PC-3 (cell line): ENCODE data around the gene TNIP3. TPM values are rescaled to one million over a fixed set of nuclear protein-coding genes. Genes with fewer than 3 reads are reported as not detected.
A peak's percentile ranks its signal among the peaks of the same experiment; 100 is the strongest.

Experiments
- ATAC-seq: fragments of 200-7000 bp; cut with Tn5 transposase; 2 replicates; pipeline ENCODE4 v1.9.1; 2020; ENCODE audit warnings: mild to moderate bottlenecking, moderate library complexity
- BruUV-seq: library from RNA; stranded (reverse); fragments of 400-500 nt; replicated peaks from 2 replicates; lab custom pipeline; 2021; lab: Mats Ljungman, UMichigan
- CTCF ChIA-PET: fragments of 300-600 bp; sonication (Branson Sonifier 250); formaldehyde crosslinking; loops from one replicate; lab custom pipeline; 2022; ENCODE audit warnings: antibody characterized with exemption; lab: Charles Lee
- POLR2A ChIA-PET: fragments of 300-600 bp; sonication (Branson Sonifier 250); formaldehyde crosslinking; loops from one replicate; lab custom pipeline; 2022; ENCODE audit warnings: antibody characterized with exemption; ENCODE audit not compliant: unreplicated experiment; lab: Charles Lee
- DNase-seq: peaks from one replicate; pipeline ENCODE4 v3.0.0-alpha.2; 2015
- H2AFZ ChIP-seq: fragments of 300-600 bp; sonication (generic); 2 replicates; pipeline ENCODE4 v1.6.0; 2016; ENCODE audit warnings: antibody characterized with exemption, low read length
- H3F3A ChIP-seq: fragments of 300-600 bp; sonication (generic); one replicate; pipeline ENCODE4 v1.6.0; 2017; ENCODE audit warnings: antibody characterized with exemption, low read length, control low read depth, mild to moderate bottlenecking; ENCODE audit not compliant: unreplicated experiment
- H3K27ac ChIP-seq: fragments of 300-600 bp; sonication (generic); 2 replicates; pipeline ENCODE4 v1.5.1; 2016; ENCODE audit warnings: mild to moderate bottlenecking, low read length
- H3K27me3 ChIP-seq: fragments of 300-600 bp; sonication (generic); 2 replicates; pipeline ENCODE4 v1.6.1; 2016; ENCODE audit warnings: low read length, mixed read lengths
- H3K36me3 ChIP-seq: fragments of 300-600 bp; sonication (generic); 2 replicates; pipeline ENCODE4 v1.6.1; 2016; ENCODE audit warnings: low read depth, mixed run types, low read length, mixed read lengths
- H3K4me1 ChIP-seq: fragments of 300-600 bp; sonication (generic); 2 replicates; pipeline ENCODE4 v1.5.1; 2016; ENCODE audit warnings: low read length; ENCODE audit not compliant: insufficient read depth
- H3K4me2 ChIP-seq: fragments of 300-600 bp; sonication (generic); 2 replicates; pipeline ENCODE4 v1.6.0; 2016; ENCODE audit warnings: low read length
- H3K4me3 ChIP-seq: fragments of 300-600 bp; sonication (generic); 2 replicates; pipeline ENCODE4 v1.5.1; 2016; ENCODE audit warnings: mild to moderate bottlenecking, low read length, mixed read lengths
- H3K79me2 ChIP-seq: fragments of 300-600 bp; sonication (generic); 2 replicates; pipeline ENCODE4 v1.6.1; 2017; ENCODE audit warnings: low read length, mixed read lengths
- H3K9ac ChIP-seq: fragments of 300-600 bp; sonication (generic); 2 replicates; pipeline ENCODE4 v1.6.0; 2016; ENCODE audit warnings: mild to moderate bottlenecking, low read length
- H3K9me2 ChIP-seq: fragments of 300-600 bp; sonication (generic); replicated peaks from 2 replicates; pipeline ENCODE4 v1.6.1; 2016; ENCODE audit warnings: mixed run types, low read length, mixed read lengths
- H3K9me3 ChIP-seq: fragments of 300-600 bp; sonication (generic); 2 replicates; pipeline ENCODE4 v1.6.1; 2016; ENCODE audit warnings: low read length, mixed read lengths
- H4K20me1 ChIP-seq: fragments of 300-600 bp; sonication (generic); 2 replicates; pipeline ENCODE4 v1.6.1; 2016; ENCODE audit warnings: low read length, mixed read lengths
- CTCF ChIP-seq: fragments of 300-600 bp; sonication (generic); conservative IDR thresholded peaks from 2 replicates; pipeline ENCODE4 v1.5.1; 2017; ENCODE audit warnings: antibody characterized with exemption, low read depth, mild to moderate bottlenecking, low read length
- EZH2 ChIP-seq: fragments of 300-600 bp; sonication (generic); IDR thresholded peaks from one replicate; pipeline ENCODE4 v1.6.1; 2017; ENCODE audit warnings: antibody characterized with exemption, mild to moderate bottlenecking, low read length; ENCODE audit not compliant: unreplicated experiment
- EZH2phosphoT487 ChIP-seq: fragments of 300-600 bp; sonication (generic); IDR thresholded peaks from 2 replicates; pipeline ENCODE4 v1.6.1; 2018; ENCODE audit warnings: mild to moderate bottlenecking, antibody characterized with exemption, low read length, borderline replicate concordance
- intact Hi-C: fragments of 100-400 bp; cut with micrococcal nuclease; formaldehyde crosslinking; loops from 2 replicates; pipeline ENCODE4 v1.9.0; 2023
- total RNA-seq: library from RNA; depleted of rRNA; stranded (reverse); fragments of >200 nt; gene quantifications from 2 replicates; pipeline ENCODE4 v1.2.3, GENCODE V29; 2014

TNIP3 gene
- total RNA-seq, 1 experiment from 2014 or later, result not detected

- Histone ChIP-seq H3K36me3 (no peaks in the 10 kb centered on the region), H3K9me2 (no peaks in the 10 kb centered on the region), H3K4me3 (peak overlapping the region; percentile 69), H3K79me2 (no peaks in the 10 kb centered on the region), H3K4me2 (peak overlapping the region; percentile 87), H3K27ac (no peak overlapping the region), H2AFZ (peak overlapping the region; percentile 86), H3K9ac (no peak overlapping the region), H3K9me3 (no peaks in the 10 kb centered on the region), H3F3A (no peaks in the 10 kb centered on the region), H3K4me1 (peaks cover 7% of the 10 kb centered on the region), H3K27me3 (no peaks in the 10 kb centered on the region), H4K20me1 (no peaks in the 10 kb centered on the region)
- TF ChIP-seq EZH2, result no peak
- TF ChIP-seq CTCF, result no peak
- no peak for TF ChIP-seq EZH2phosphoT487
- POLR2A ChIA-PET, result no interaction called here
- CTCF ChIA-PET, result no interaction called here
- DNase-seq (peak; percentile 11), ATAC-seq (peak; percentile 27; the same call in 1 of the 2 replicates)
- BruUV-seq, result no TSS peak
- intact Hi-C loops, result no loop called here
Measured at GRCh38 chr4:121156822-121157769, 7.0 kb downstream of the TNIP3 start.

- CTCF ChIA-PET, result no interaction called here
Measured at GRCh38 chr4:121155893-121156292, 8.2 kb downstream of the TNIP3 start.

More at GRCh38 chr4:121155893-121156292, 8.2 kb downstream of the TNIP3 start:
- Histone ChIP-seq H3K27ac (no peak overlapping the region), H3K4me1 (peaks cover 7% of the 10 kb centered on the region), H3F3A (no peaks in the 10 kb centered on the region), H3K9me3 (no peaks in the 10 kb centered on the region), H3K9me2 (no peaks in the 10 kb centered on the region), H3K4me2 (peak overlapping the region; percentile 87), H3K27me3 (no peaks in the 10 kb centered on the region), H3K79me2 (no peaks in the 10 kb centered on the region), H3K4me3 (peak overlapping the region; percentile 69), H4K20me1 (no peaks in the 10 kb centered on the region), H3K9ac (no peak overlapping the region), H2AFZ (peak overlapping the region; percentile 86), H3K36me3 (no peaks in the 10 kb centered on the region)
- intact Hi-C loops, result no loop called here
- POLR2A ChIA-PET, result no interaction called here
- DNase-seq (peak; percentile 64), ATAC-seq (peak; percentile 60; the same call in 1 of the 2 replicates)
- no peak for TF ChIP-seq EZH2
- no peak for TF ChIP-seq CTCF
- TF ChIP-seq EZH2phosphoT487, result no peak
- no TSS peak for BruUV-seq
